ENCODE data around the gene NEK11. TPM values are rescaled to one million over a fixed set of nuclear protein-coding genes. Genes with fewer than 3 reads are reported as not detected.

The NEK11 gene
- total RNA-seq, 2 experiments from 2014 or later: 1.2 to 1.6 TPM

GRCh38 chr3:131216801-131217200, 190.1 kb downstream of the NEK11 start:
- H3K4me1 Mint-ChIP-seq (ENCODE audit: low read depth): no peaks in the 10 kb centered on the region
- no peaks in the 10 kb centered on the region for H3K36me3 Mint-ChIP-seq (ENCODE audit: low read depth)
- ChIA-PET CTCF (no interaction called here), POLR2A (interaction anchor here (0.9 kb wide), 1 partner anchor 12 kb away, joined by 3 read pairs; no protein-coding TSS in a partner anchor)
- ATAC-seq (no peak), DNase-seq (no peak)
- peaks cover 6% of the 10 kb centered on the region for H3K27me3 Mint-ChIP-seq
- no peaks in the 10 kb centered on the region for H3K9me3 Mint-ChIP-seq
- intact Hi-C loops (cut with micrococcal nuclease): no loop called here
- no peak overlapping the region for H3K27ac Mint-ChIP-seq
- H3K4me3 Mint-ChIP-seq: no peak overlapping the region
- no peak for TF ChIP-seq CTCF (IDR thresholded peaks at IDR 0.05)

GRCh38 chr3:131217296-131217741, 190.6 kb downstream of the NEK11 start:
- ChIA-PET POLR2A (interaction anchor here (0.9 kb wide), 1 partner anchor 11 kb away, joined by 3 read pairs; no protein-coding TSS in a partner anchor), CTCF (no interaction called here)
- DNase-seq: no peak
- H3K4me1 Mint-ChIP-seq (ENCODE audit: low read depth): no peaks in the 10 kb centered on the region
- TF ChIP-seq CTCF (IDR thresholded peaks at IDR 0.05): no peak
- H3K4me3 Mint-ChIP-seq: no peak overlapping the region
- intact Hi-C loops (cut with micrococcal nuclease): no loop called here
- peaks cover 6% of the 10 kb centered on the region for H3K27me3 Mint-ChIP-seq
- no peaks in the 10 kb centered on the region for H3K9me3 Mint-ChIP-seq
- ATAC-seq: no peak
- H3K27ac Mint-ChIP-seq: no peak overlapping the region
- no peaks in the 10 kb centered on the region for H3K36me3 Mint-ChIP-seq (ENCODE audit: low read depth)

GRCh38 chr3:131218196-131218595, 191.5 kb downstream of the NEK11 start:
- TF ChIP-seq CTCF (IDR thresholded peaks at IDR 0.05): no peak
- Mint-ChIP-seq H3K27me3 (peaks cover 6% of the 10 kb centered on the region), H3K27ac (no peak overlapping the region), H3K4me1 (ENCODE audit: low read depth) (no peaks in the 10 kb centered on the region), H3K4me3 (no peak overlapping the region), H3K36me3 (ENCODE audit: low read depth) (no peaks in the 10 kb centered on the region), H3K9me3 (no peaks in the 10 kb centered on the region)
- no peak for DNase-seq
- CTCF ChIA-PET: no interaction called here
- POLR2A ChIA-PET: no interaction called here
- ATAC-seq: no peak
- intact Hi-C loops (cut with micrococcal nuclease): no loop called here

- Mint-ChIP-seq H3K9me3 (no peaks in the 10 kb centered on the region), H3K4me3 (no peak overlapping the region), H3K27ac (no peak overlapping the region), H3K27me3 (peaks cover 3% of the 10 kb centered on the region), H3K4me1 (ENCODE audit: low read depth) (peaks cover 2% of the 10 kb centered on the region), H3K36me3 (ENCODE audit: low read depth) (no peaks in the 10 kb centered on the region)
- POLR2A ChIA-PET: no interaction called here
- no peak for ATAC-seq
- CTCF ChIA-PET: no interaction called here
- no peak for DNase-seq
- no peak for TF ChIP-seq CTCF (IDR thresholded peaks at IDR 0.05)
- intact Hi-C loops (cut with micrococcal nuclease): no loop called here
Observed at GRCh38 chr3:131221731-131222130, 195.1 kb downstream of the NEK11 start.

GRCh38 chr3:131222599-131222998, 195.9 kb downstream of the NEK11 start:
- ChIA-PET POLR2A (no interaction called here), CTCF (no interaction called here)
- Mint-ChIP-seq H3K9me3 (no peaks in the 10 kb centered on the region), H3K27me3 (peaks cover 3% of the 10 kb centered on the region), H3K36me3 (ENCODE audit: low read depth) (no peaks in the 10 kb centered on the region), H3K4me1 (ENCODE audit: low read depth) (peaks cover 2% of the 10 kb centered on the region), H3K4me3 (no peak overlapping the region), H3K27ac (no peak overlapping the region)
- TF ChIP-seq CTCF (IDR thresholded peaks at IDR 0.05): no peak
- intact Hi-C loops (cut with micrococcal nuclease): no loop called here
- no peak for ATAC-seq
- no peak for DNase-seq

Measured in activated CD8-positive, alpha-beta T cell treated with anti-CD3 and anti-CD28 coated beads for 36 hours (primary cell).